ENCODE results near the gene ITIH5. TPM values are rescaled to one million over a fixed set of nuclear protein-coding genes. Genes with fewer than 3 reads are reported as not detected.

The ITIH5 gene
- total RNA-seq, 1 experiment from 2014 or later = not detected

- intact Hi-C loops (cut with micrococcal nuclease) = no loop called here
- DNase-seq (ENCODE audit: unreplicated experiment) = no peak
- no peak for TF ChIP-seq CTCF (IDR thresholded peaks at IDR 0.05; ENCODE audit: unreplicated experiment)
- ChIA-PET POLR2A (no interaction called here), CTCF (no interaction called here)
- Mint-ChIP-seq H3K27ac (ENCODE audit: low read depth, unreplicated experiment) (no peak overlapping the region), H3K4me3 (ENCODE audit: unreplicated experiment) (no peak overlapping the region), H3K9me3 (ENCODE audit: unreplicated experiment) (no peaks in the 10 kb centered on the region), H3K4me1 (ENCODE audit: insufficient read depth, unreplicated experiment) (no peaks in the 10 kb centered on the region), H3K27me3 (ENCODE audit: insufficient read depth, unreplicated experiment) (peaks cover 4% of the 10 kb centered on the region), H3K36me3 (ENCODE audit: insufficient read depth, unreplicated experiment) (no peaks in the 10 kb centered on the region)
- no TSS peak for BruUV-seq (replicated peaks)
Measured at GRCh38 chr10:7566891-7567290, 99.9 kb downstream of the ITIH5 start.

- ChIA-PET POLR2A (no interaction called here), CTCF (no interaction called here)
- DNase-seq (ENCODE audit: unreplicated experiment) = no peak
- no peak overlapping the region for H3K27ac Mint-ChIP-seq (ENCODE audit: low read depth, unreplicated experiment)
- intact Hi-C loops (cut with micrococcal nuclease) = no loop called here
- peaks cover 8% of the 10 kb centered on the region for H3K27me3 Mint-ChIP-seq (ENCODE audit: insufficient read depth, unreplicated experiment)
- no peaks in the 10 kb centered on the region for H3K36me3 Mint-ChIP-seq (ENCODE audit: insufficient read depth, unreplicated experiment)
- no peak overlapping the region for H3K4me3 Mint-ChIP-seq (ENCODE audit: unreplicated experiment)
- BruUV-seq (replicated peaks) = no TSS peak
- H3K4me1 Mint-ChIP-seq (ENCODE audit: insufficient read depth, unreplicated experiment) = no peaks in the 10 kb centered on the region
- no peaks in the 10 kb centered on the region for H3K9me3 Mint-ChIP-seq (ENCODE audit: unreplicated experiment)
- no peak for TF ChIP-seq CTCF (IDR thresholded peaks at IDR 0.05; ENCODE audit: unreplicated experiment)
Measured at GRCh38 chr10:7565871-7566270, 100.9 kb downstream of the ITIH5 start.

GRCh38 chr10:7563770-7564169 is 103.0 kb downstream of the ITIH5 start:
- peaks cover 18% of the 10 kb centered on the region for H3K27me3 Mint-ChIP-seq (ENCODE audit: insufficient read depth, unreplicated experiment)
- no peaks in the 10 kb centered on the region for H3K4me1 Mint-ChIP-seq (ENCODE audit: insufficient read depth, unreplicated experiment)
- DNase-seq (ENCODE audit: unreplicated experiment) = no peak
- intact Hi-C loops (cut with micrococcal nuclease) = no loop called here
- ChIA-PET POLR2A (no interaction called here), CTCF (interaction anchor here (1.3 to 1.4 kb wide), 2 partner anchors 122 to 124 kb away, joined by 4 to 6 read pairs; no protein-coding TSS in a partner anchor)
- H3K36me3 Mint-ChIP-seq (ENCODE audit: insufficient read depth, unreplicated experiment) = no peaks in the 10 kb centered on the region
- no peaks in the 10 kb centered on the region for H3K9me3 Mint-ChIP-seq (ENCODE audit: unreplicated experiment)
- TF ChIP-seq CTCF (IDR thresholded peaks at IDR 0.05; ENCODE audit: unreplicated experiment) = no peak
- no peak overlapping the region for H3K4me3 Mint-ChIP-seq (ENCODE audit: unreplicated experiment)
- no TSS peak for BruUV-seq (replicated peaks)
- H3K27ac Mint-ChIP-seq (ENCODE audit: low read depth, unreplicated experiment) = no peak overlapping the region

GRCh38 chr10:7563368-7563767 is 103.4 kb downstream of the ITIH5 start:
- BruUV-seq (replicated peaks) = no TSS peak
- Mint-ChIP-seq H3K27me3 (ENCODE audit: insufficient read depth, unreplicated experiment) (peaks cover 18% of the 10 kb centered on the region), H3K4me3 (ENCODE audit: unreplicated experiment) (no peak overlapping the region), H3K9me3 (ENCODE audit: unreplicated experiment) (no peaks in the 10 kb centered on the region), H3K4me1 (ENCODE audit: insufficient read depth, unreplicated experiment) (no peaks in the 10 kb centered on the region), H3K36me3 (ENCODE audit: insufficient read depth, unreplicated experiment) (no peaks in the 10 kb centered on the region), H3K27ac (ENCODE audit: low read depth, unreplicated experiment) (no peak overlapping the region)
- peak; percentile 4 for DNase-seq (ENCODE audit: unreplicated experiment)
- TF ChIP-seq CTCF (IDR thresholded peaks at IDR 0.05; ENCODE audit: unreplicated experiment) = no peak
- ChIA-PET CTCF (interaction anchor here (0.5 to 1.4 kb wide), 3 partner anchors 123 to 1740 kb away, joined by 4 to 6 read pairs (median 4); no protein-coding TSS in a partner anchor), POLR2A (no interaction called here)
- intact Hi-C loops (cut with micrococcal nuclease) = no loop called here
